ENCODE measurements around the gene DAPK3. TPM values are rescaled to one million over a fixed set of nuclear protein-coding genes. Genes with fewer than 3 reads are reported as not detected.

The DAPK3 gene
- polyA plus RNA-seq, 2 of the 4 experiments (the other 2 are of a cell fraction), result 33.0 to 54.9 TPM

DNA sequence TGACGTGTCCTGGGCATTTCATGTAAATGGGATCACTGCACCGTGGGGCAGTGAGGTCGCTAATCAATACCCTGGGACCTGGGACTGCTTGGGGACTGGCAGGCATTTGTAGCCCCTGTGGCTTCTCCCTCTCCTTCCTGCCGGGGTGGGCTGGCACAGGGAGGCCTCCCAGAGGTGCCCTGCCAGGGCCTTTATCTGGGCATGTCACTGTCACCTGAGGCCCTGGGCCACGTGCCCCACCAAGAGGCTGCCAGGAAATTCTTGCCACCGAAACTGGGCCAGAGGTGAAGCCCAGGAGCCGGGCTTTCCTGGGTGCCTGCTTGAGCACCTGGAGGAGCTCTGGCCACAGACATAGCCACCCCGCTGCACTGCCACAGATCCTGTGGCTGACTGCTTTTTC is 39.9 kb downstream of the DAPK3 start:
- Histone ChIP-seq H3K9me3 (no peaks in the 10 kb centered on the region), H3K4me2 (no peak overlapping the region), H3K27ac (no peak overlapping the region), H3K4me3 (no peak overlapping the region), H3K4me1 (no peaks in the 10 kb centered on the region)
- TF ChIP-seq CTCF (IDR thresholded peaks at IDR 0.05) (no peak), MYC (IDR thresholded peaks at IDR 0.05; ENCODE audit: borderline replicate concordance, low read length) (no peak), HOXA7 (CRISPR knock-in tag; IDR thresholded peaks at IDR 0.05) (no peak), ZNF302 (CRISPR knock-in tag; IDR thresholded peaks at IDR 0.05) (no peak), ZFP36 (IDR thresholded peaks at IDR 0.05; ENCODE audit: borderline replicate concordance, partially characterized antibody) (no peak)
- TF ChIP-seq, protein P1, sequence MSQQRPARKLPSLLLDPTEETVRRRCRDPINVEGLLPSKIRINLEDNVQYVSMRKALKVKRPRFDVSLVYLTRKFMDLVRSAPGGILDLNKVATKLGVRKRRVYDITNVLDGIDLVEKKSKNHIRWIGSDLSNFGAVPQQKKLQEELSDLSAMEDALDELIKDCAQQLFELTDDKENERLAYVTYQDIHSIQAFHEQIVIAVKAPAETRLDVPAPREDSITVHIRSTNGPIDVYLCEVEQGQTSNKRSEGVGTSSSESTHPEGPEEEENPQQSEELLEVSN (IDR thresholded peaks at IDR 0.05; ENCODE audit: borderline replicate concordance, low read depth), result no peak
- TF ChIP-seq, protein P2, sequence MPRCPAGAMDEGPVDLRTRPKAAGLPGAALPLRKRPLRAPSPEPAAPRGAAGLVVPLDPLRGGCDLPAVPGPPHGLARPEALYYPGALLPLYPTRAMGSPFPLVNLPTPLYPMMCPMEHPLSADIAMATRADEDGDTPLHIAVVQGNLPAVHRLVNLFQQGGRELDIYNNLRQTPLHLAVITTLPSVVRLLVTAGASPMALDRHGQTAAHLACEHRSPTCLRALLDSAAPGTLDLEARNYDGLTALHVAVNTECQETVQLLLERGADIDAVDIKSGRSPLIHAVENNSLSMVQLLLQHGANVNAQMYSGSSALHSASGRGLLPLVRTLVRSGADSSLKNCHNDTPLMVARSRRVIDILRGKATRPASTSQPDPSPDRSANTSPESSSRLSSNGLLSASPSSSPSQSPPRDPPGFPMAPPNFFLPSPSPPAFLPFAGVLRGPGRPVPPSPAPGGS (IDR thresholded peaks at IDR 0.05), result no peak
- CTCF ChIA-PET, result no interaction called here
- FAIRE-seq (no peak), DNase-seq (ENCODE audit: low read depth in 1 of 2, low spot score in 1 of 2) (no peak), ATAC-seq (0 out of 6 replicates have a peak, but pooled peaks of 1 of the 2 experiments have one; percentile 13)
- WGBS (ENCODE audit: missing lambda C conversion rate), result 70% methylated on average over 4 of the region's 8 CpGs
- POLR2A ChIA-PET, result no interaction called here

DNA sequence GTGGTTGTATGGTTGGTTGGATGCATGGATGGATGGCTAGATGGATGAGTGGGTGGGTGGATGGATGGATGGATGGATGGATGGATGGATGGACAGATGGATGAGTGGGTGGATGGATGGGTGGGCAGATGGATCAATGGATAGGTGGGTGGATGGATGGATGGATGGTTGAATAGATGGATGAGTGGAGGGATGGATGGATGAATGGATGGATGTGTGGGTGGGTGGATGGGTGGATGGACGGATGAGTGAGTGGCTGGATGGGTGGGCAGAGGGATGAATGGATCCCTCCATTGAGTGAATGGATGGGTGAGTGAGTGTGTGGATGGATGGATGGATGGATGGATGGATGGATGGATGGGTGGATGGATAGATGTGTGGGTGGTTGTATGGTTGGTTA is 47.0 kb downstream of the DAPK3 start:
- Histone ChIP-seq H3K4me2 (no peak overlapping the region), H3K27ac (no peak overlapping the region), H3K9me3 (peaks cover 13% of the 10 kb centered on the region; the same call in 1 of the 3 replicates), H3K4me3 (no peak overlapping the region), H3K4me1 (no peaks in the 10 kb centered on the region)
- DNase-seq (ENCODE audit: low read depth in 1 of 2, low spot score in 1 of 2) (no peak), ATAC-seq (no peak), FAIRE-seq (no peak)
- WGBS (ENCODE audit: missing lambda C conversion rate), result 5% methylated on average over 1 of the region's 1 CpG
- ChIA-PET CTCF (no interaction called here), POLR2A (no interaction called here)
- TF ChIP-seq SREBF2 (IDR thresholded peaks at IDR 0.05), result no peak
- no peak for TF ChIP-seq NFE2L2 (conservative IDR thresholded peaks at IDR 0.05; ENCODE audit: low read length)
- TF ChIP-seq RAD21 (conservative IDR thresholded peaks at IDR 0.05 in 1 of 2, IDR thresholded peaks at IDR 0.05 in 1 of 2), result no peak
- no peak for TF ChIP-seq ESRRA (IDR thresholded peaks at IDR 0.05; ENCODE audit: borderline replicate concordance, low read length)
- no peak for TF ChIP-seq FOSB (CRISPR knock-in tag; IDR thresholded peaks at IDR 0.05)
- no peak for TF ChIP-seq RFX5 (IDR thresholded peaks at IDR 0.05)
- TF ChIP-seq, protein P3, sequence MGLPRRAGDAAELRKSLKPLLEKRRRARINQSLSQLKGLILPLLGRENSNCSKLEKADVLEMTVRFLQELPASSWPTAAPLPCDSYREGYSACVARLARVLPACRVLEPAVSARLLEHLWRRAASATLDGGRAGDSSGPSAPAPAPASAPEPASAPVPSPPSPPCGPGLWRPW (IDR thresholded peaks at IDR 0.05), result no peak
- TF ChIP-seq, protein P4, sequence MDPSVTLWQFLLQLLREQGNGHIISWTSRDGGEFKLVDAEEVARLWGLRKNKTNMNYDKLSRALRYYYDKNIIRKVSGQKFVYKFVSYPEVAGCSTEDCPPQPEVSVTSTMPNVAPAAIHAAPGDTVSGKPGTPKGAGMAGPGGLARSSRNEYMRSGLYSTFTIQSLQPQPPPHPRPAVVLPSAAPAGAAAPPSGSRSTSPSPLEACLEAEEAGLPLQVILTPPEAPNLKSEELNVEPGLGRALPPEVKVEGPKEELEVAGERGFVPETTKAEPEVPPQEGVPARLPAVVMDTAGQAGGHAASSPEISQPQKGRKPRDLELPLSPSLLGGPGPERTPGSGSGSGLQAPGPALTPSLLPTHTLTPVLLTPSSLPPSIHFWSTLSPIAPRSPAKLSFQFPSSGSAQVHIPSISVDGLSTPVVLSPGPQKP (IDR thresholded peaks at IDR 0.05; ENCODE audit: low read depth, low read length), result no peak
- TF ChIP-seq KDM5A (IDR thresholded peaks at IDR 0.05), result no peak

DNA sequence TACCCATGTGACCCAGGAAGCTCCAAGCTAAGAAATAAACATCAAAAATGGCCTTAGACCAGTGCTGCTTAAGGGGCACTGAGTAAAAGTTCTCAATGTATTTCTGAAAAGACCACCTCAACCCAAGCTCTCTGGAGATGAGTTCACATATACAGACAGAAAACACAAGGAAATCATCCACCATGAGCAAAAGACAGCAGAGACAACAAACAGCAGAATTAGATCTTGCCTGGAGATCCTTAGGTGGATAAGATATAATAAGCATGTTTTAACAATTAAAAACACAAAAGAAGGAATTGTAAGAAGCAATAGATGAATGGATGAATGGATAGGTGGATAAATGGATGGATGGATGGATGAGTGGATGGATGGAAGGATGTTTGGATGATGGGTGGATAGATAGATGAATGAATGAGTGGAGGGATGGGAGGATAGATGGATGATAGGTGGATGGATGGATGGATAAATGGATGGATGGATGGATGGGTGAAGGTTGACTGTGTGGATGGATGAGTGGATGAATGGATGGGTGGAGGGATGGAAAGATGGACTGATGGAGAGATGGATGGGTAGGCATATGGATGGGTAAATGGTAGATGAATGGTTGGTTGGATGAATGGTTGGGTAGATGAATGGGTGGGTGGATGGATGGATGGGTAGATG is 47.7 kb downstream of the DAPK3 start:
- H3K27ac ChIP-seq, result no peak overlapping the region
- DNase-seq (ENCODE audit: low read depth in 1 of 2, low spot score in 1 of 2), result no peak
- H3K4me2 ChIP-seq, result no peak overlapping the region
- peaks cover 13% of the 10 kb centered on the region; the same call in 1 of the 3 replicates for H3K9me3 ChIP-seq
- CTCF ChIA-PET, result no interaction called here
- H3K4me1 ChIP-seq, result no peaks in the 10 kb centered on the region
- no peak overlapping the region for H3K4me3 ChIP-seq
- no peak for FAIRE-seq
- POLR2A ChIA-PET, result no interaction called here
- TF ChIP-seq ZNF302 (CRISPR knock-in tag; IDR thresholded peaks at IDR 0.05) (no peak), TP53 (CRISPR knock-in tag; IDR thresholded peaks at IDR 0.05) (no peak), GATA3 (IDR thresholded peaks at IDR 0.05; ENCODE audit: borderline replicate concordance) (no peak), ZSCAN20 (CRISPR knock-in tag; IDR thresholded peaks at IDR 0.05) (no peak), EHF (CRISPR knock-in tag; IDR thresholded peaks at IDR 0.05) (no peak), NPAS2 (CRISPR knock-in tag; IDR thresholded peaks at IDR 0.05; ENCODE audit: borderline replicate concordance) (no peak), CEBPB (IDR thresholded peaks at IDR 0.05) (no peak), MYC (IDR thresholded peaks at IDR 0.05; ENCODE audit: borderline replicate concordance, low read length) (no peak), RFX5 (IDR thresholded peaks at IDR 0.05) (no peak), CHD4 (IDR thresholded peaks at IDR 0.05; ENCODE audit: borderline replicate concordance) (no peak), RAD21 (conservative IDR thresholded peaks at IDR 0.05 in 1 of 2, IDR thresholded peaks at IDR 0.05 in 1 of 2) (no peak), MAZ (IDR thresholded peaks at IDR 0.05; ENCODE audit: borderline replicate concordance, low read depth, low read length) (no peak), NFE2L2 (conservative IDR thresholded peaks at IDR 0.05; ENCODE audit: low read length) (no peak), TFCP2L1 (CRISPR knock-in tag; IDR thresholded peaks at IDR 0.05) (no peak), RNF2 (IDR thresholded peaks at IDR 0.05; ENCODE audit: borderline replicate concordance, low read depth) (no peak)
- TF ChIP-seq, protein P5, sequence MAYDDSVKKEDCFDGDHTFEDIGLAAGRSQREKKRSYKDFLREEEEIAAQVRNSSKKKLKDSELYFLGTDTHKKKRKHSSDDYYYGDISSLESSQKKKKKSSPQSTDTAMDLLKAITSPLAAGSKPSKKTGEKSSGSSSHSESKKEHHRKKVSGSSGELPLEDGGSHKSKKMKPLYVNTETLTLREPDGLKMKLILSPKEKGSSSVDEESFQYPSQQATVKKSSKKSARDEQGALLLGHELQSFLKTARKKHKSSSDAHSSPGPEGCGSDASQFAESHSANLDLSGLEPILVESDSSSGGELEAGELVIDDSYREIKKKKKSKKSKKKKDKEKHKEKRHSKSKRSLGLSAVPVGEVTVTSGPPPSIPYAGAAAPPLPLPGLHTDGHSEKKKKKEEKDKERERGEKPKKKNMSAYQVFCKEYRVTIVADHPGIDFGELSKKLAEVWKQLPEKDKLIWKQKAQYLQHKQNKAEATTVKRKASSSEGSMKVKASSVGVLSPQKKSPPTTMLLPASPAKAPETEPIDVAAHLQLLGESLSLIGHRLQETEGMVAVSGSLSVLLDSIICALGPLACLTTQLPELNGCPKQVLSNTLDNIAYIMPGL (CRISPR knock-in tag; IDR thresholded peaks at IDR 0.05; ENCODE audit: borderline replicate concordance), result no peak
- ATAC-seq, result no peak
